NT2/D1 (cell line): Measurements from ENCODE around the gene TBC1D4.

ENCODE experiments used
- DNase-seq: peaks from one replicate; pipeline ENCODE4 v3.0.0-alpha.2; 2011; ENCODE audit warnings: low read depth, low spot score
- H3K27me3 ChIP-seq: 2 replicates; pipeline ENCODE4 v1.6.0; 2011; ENCODE audit warnings: mild to moderate bottlenecking; ENCODE audit not compliant: insufficient read length, insufficient read depth
- H3K36me3 ChIP-seq: 2 replicates; pipeline ENCODE4 v1.6.1; 2011; ENCODE audit warnings: mild to moderate bottlenecking, low read length, mixed read lengths; ENCODE audit not compliant: insufficient read depth, insufficient read length
- H3K4me1 ChIP-seq: 2 replicates; pipeline ENCODE4 v1.5.1; 2011; ENCODE audit not compliant: insufficient read depth, insufficient read length
- H3K4me3 ChIP-seq: 2 replicates; pipeline ENCODE4 v1.5.1; 2011; ENCODE audit warnings: low read depth; ENCODE audit not compliant: insufficient read length
- H3K9ac ChIP-seq: 2 replicates; pipeline ENCODE4 v1.6.0; 2011; ENCODE audit warnings: low read depth; ENCODE audit not compliant: insufficient read length
- H3K9me3 ChIP-seq: 2 replicates; pipeline ENCODE4 v1.5.1; 2011; ENCODE audit warnings: mild to moderate bottlenecking, low read length; ENCODE audit not compliant: insufficient read depth
- SUZ12 ChIP-seq: IDR thresholded peaks from 2 replicates; pipeline ENCODE4 v1.6.1; 2011; ENCODE audit not compliant: insufficient read length, insufficient read depth; ENCODE audit errors: extremely low read depth
- YY1 ChIP-seq: IDR thresholded peaks from 2 replicates; pipeline ENCODE4 v1.6.1; 2011; ENCODE audit not compliant: insufficient read length, insufficient read depth
- ZNF274 ChIP-seq: IDR thresholded peaks from 2 replicates; pipeline ENCODE4 v1.6.1; 2011; ENCODE audit warnings: mild to moderate bottlenecking, low read depth, low read length

TBC1D4 gene

DNA sequence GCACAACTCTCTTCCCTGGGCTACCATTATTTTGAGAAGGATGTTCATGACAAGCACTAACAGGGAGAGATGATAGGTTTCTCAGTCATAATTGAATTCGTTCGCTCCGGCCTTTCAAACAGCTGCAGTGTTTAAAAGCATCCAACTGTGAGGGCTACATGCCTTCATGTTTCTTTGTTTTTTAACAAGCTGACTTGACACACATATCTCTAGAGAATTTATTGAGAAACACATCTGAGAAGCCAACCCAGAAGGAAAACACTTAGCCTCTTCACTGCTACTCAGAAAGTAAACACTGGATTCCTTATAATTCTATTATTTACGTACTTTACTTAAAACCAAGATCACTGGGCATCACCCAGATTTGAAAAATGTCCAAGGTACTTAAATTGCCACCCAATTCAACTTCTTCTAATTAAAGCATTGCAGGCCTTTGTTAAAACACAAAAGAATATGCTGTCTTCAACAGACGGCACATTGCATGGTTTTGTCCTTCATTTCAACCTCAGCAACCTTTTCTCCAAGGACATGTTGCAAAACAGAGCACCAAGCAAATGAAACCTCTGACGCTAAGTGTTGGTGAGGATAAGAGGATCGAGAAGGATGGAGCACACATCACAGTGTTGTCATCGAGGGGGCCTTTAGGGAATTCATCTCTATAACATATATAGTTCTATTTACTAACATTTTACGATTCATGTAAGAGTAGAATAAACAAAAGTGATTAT is 75.8 kb downstream of the TBC1D4 start:
- no peak overlapping the region for H3K9ac ChIP-seq
- H3K4me3 ChIP-seq, result no peak overlapping the region
- no peak for DNase-seq
- no peaks in the 10 kb centered on the region for H3K27me3 ChIP-seq
- no peaks in the 10 kb centered on the region for H3K36me3 ChIP-seq
- no peak for TF ChIP-seq ZNF274
- TF ChIP-seq YY1, result no peak
- TF ChIP-seq SUZ12, result no peak
- no peaks in the 10 kb centered on the region for H3K9me3 ChIP-seq
- no peaks in the 10 kb centered on the region for H3K4me1 ChIP-seq

DNA sequence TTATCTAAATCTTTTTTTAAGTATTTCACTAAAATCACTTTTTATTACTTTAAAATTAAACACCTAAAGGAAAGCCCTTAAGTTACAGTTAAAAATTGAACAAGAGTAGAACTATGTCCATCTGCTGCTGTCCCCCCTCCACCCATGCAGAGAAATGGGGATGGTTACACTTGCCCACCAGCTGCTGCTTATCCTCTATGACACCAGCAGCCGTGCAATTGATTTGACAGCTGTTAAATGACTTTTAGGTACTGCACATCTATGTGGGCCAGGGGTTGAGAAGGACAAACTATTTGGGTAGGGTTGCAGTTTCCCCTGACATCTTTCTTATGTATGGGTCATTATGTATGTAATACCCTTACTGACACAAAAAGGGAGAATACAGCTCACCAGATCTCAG is 77.2 kb downstream of the TBC1D4 start:
- Histone ChIP-seq H3K4me1 (no peaks in the 10 kb centered on the region), H3K36me3 (no peaks in the 10 kb centered on the region), H3K27me3 (no peaks in the 10 kb centered on the region), H3K4me3 (no peak overlapping the region), H3K9ac (no peak overlapping the region), H3K9me3 (no peaks in the 10 kb centered on the region)
- TF ChIP-seq YY1 (no peak), ZNF274 (no peak), SUZ12 (no peak)
- no peak for DNase-seq

DNA sequence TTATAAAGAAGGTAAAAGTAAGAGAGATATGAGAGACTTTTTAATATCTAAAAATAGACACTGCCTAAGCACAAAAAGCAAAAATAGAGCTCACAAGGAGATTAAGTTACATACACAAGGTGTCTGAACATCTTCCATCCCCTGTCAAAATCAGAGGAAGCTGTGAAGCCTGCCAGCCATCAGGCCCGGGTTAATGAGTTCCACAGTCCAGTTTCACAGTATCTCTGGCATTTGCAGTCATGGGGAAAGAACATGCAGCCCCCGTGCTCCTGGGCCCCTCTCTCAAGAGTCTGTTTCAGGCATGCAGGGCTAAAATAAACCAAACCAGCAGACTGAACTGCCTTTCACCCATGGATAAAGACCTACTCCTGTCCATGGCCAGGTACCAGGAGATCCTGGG is 79.2 kb downstream of the TBC1D4 start:
- H3K9ac ChIP-seq, result no peak overlapping the region
- no peaks in the 10 kb centered on the region for H3K36me3 ChIP-seq
- no peaks in the 10 kb centered on the region for H3K9me3 ChIP-seq
- DNase-seq, result no peak
- TF ChIP-seq SUZ12 (no peak), YY1 (no peak), ZNF274 (no peak)
- no peaks in the 10 kb centered on the region for H3K27me3 ChIP-seq
- H3K4me1 ChIP-seq, result no peaks in the 10 kb centered on the region
- H3K4me3 ChIP-seq, result no peak overlapping the region

- Histone ChIP-seq H3K9me3 (no peaks in the 10 kb centered on the region), H3K36me3 (no peaks in the 10 kb centered on the region), H3K9ac (no peak overlapping the region), H3K4me3 (no peak overlapping the region), H3K4me1 (no peaks in the 10 kb centered on the region), H3K27me3 (no peaks in the 10 kb centered on the region)
- TF ChIP-seq YY1 (no peak), ZNF274 (no peak), SUZ12 (no peak)
- no peak for DNase-seq
These were observed 81.2 kb downstream of the TBC1D4 start for GRCh38 chr13:75400775-75401174.

GRCh38 chr13:75399879-75400217 is 82.1 kb downstream of the TBC1D4 start:
- H3K27me3 ChIP-seq, result no peaks in the 10 kb centered on the region
- no peak for DNase-seq
- TF ChIP-seq YY1 (no peak), SUZ12 (no peak), ZNF274 (no peak)
- no peaks in the 10 kb centered on the region for H3K36me3 ChIP-seq
- H3K4me3 ChIP-seq, result no peak overlapping the region
- H3K9me3 ChIP-seq, result no peaks in the 10 kb centered on the region
- H3K9ac ChIP-seq, result no peak overlapping the region
- H3K4me1 ChIP-seq, result no peaks in the 10 kb centered on the region

DNA sequence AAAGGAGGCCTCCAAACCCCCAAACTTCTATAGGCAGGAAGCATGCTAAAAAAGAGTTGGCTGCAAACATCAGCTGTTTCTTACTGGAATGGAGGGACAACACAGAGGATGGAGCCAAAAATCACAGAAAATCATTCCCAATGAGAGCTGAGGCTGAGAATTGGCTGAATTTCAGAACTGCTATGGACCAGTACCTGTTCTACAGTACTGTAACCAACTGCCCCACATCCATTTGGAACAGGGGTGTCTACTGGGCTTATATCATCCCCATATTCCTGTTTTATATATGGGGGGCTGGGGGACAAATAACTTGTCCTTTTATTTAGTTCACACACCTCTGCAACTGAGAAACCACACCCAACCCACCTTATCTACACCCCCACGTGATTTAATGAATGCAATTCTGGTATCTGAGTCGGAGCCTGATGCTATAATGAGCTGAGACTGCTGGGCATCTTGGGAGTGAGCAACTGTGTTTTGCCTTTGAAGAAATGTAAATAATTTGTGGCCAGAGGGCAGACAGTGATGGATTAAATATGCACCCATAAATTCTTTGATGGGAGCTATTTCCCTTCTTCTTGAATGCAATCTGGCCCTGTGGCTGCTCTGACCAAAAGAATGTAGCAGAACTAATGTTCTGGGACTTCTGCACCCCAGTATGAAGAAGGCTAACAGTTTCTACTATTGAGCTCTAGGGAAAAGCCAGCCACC is 82.6 kb downstream of the TBC1D4 start:
- no peak for TF ChIP-seq SUZ12
- no peak for TF ChIP-seq YY1
- no peak for TF ChIP-seq ZNF274
- no peaks in the 10 kb centered on the region for H3K4me1 ChIP-seq
- DNase-seq, result no peak
- no peak overlapping the region for H3K9ac ChIP-seq
- H3K36me3 ChIP-seq, result no peaks in the 10 kb centered on the region
- no peak overlapping the region for H3K4me3 ChIP-seq
- no peaks in the 10 kb centered on the region for H3K9me3 ChIP-seq
- H3K27me3 ChIP-seq, result no peaks in the 10 kb centered on the region

GRCh38 chr13:75398072-75398471 is 83.9 kb downstream of the TBC1D4 start:
- Histone ChIP-seq H3K27me3 (no peaks in the 10 kb centered on the region), H3K9ac (no peak overlapping the region), H3K4me1 (no peaks in the 10 kb centered on the region), H3K9me3 (no peaks in the 10 kb centered on the region), H3K4me3 (no peak overlapping the region), H3K36me3 (no peaks in the 10 kb centered on the region)
- TF ChIP-seq YY1 (no peak), ZNF274 (no peak), SUZ12 (no peak)
- no peak for DNase-seq
